GM12878 (cell line): Measurements from ENCODE around the gene TREH. TPM values are rescaled to one million over a fixed set of nuclear protein-coding genes. Genes with fewer than 3 reads are reported as not detected.

Experiments
- ATAC-seq: fragments of 200-7000 bp; cut with Tn5 transposase; 3 replicates; pipeline ENCODE4 v1.9.1; 2020; ENCODE audit warnings: mild to moderate bottlenecking, moderate library complexity
- Bru-seq: library from RNA; stranded (reverse); fragments of 400-500 nt; gene quantifications from one replicate; lab custom pipeline; 2021; lab: Mats Ljungman, UMichigan
- BruChase-seq, 2 experiments: library from RNA; stranded (reverse); fragments of 400-500 nt; gene quantifications; one replicate each; lab custom pipeline; 2021; lab: Mats Ljungman, UMichigan
- BruUV-seq: library from RNA; stranded (reverse); fragments of 400-500 nt; replicated peaks from 2 replicates; lab custom pipeline; 2021; lab: Mats Ljungman, UMichigan
- CTCF ChIA-PET: fragments of 300-600 bp; sonication (Branson Sonifier 250); formaldehyde crosslinking; extraction: SDS; loops from one replicate; lab custom pipeline; 2021; ENCODE audit warnings: inconsistent platforms; lab: Yijun Ruan, JAX
- POLR2A ChIA-PET: fragments of 350-600 bp; formaldehyde crosslinking; extraction: SDS; loops from one replicate; lab custom pipeline; 2021; ENCODE audit warnings: inconsistent platforms; lab: Charles Lee
- RAD21 ChIA-PET: fragments of 300-600 bp; sonication (Branson Sonifier 250); formaldehyde crosslinking; loops from one replicate; lab custom pipeline; 2023; ENCODE audit warnings: antibody characterized with exemption; ENCODE audit not compliant: unreplicated experiment; lab: Charles Lee
- SMC1A ChIA-PET: fragments of 300-600 bp; sonication (Branson Sonifier 250); formaldehyde crosslinking; loops from one replicate; lab custom pipeline; 2023; ENCODE audit not compliant: unreplicated experiment, uncharacterized antibody; lab: Charles Lee
- DNase-seq: peaks from one replicate; pipeline ENCODE4 v3.0.0-alpha.2; 2011; ENCODE audit warnings: low read depth, low spot score
- FAIRE-seq: peaks from 3 replicates; lab custom pipeline; 2011; peaks lifted over from hg19 to GRCh38; lab: Jason Lieb, UNC
- H2AFZ ChIP-seq: 2 replicates; pipeline ENCODE4 v1.6.0; 2011; ENCODE audit warnings: low read depth, low read length, control low read depth; ENCODE audit not compliant: control insufficient read depth
- H3K27ac ChIP-seq: 2 replicates; pipeline ENCODE4 v1.5.1; 2011; ENCODE audit warnings: control low read depth; ENCODE audit not compliant: control insufficient read depth, insufficient read depth
- H3K27me3 ChIP-seq, 2 experiments: replicated peaks in 1 of 2; 2 replicates each; pipeline versions ENCODE4 v1.6.0 to v1.6.1; 2011; ENCODE audit warnings: low read length in 1 of 2; ENCODE audit not compliant: control insufficient read depth in 2 of 2, insufficient read depth in 2 of 2
- H3K36me3 ChIP-seq, 2 experiments: 2 replicates each; pipeline ENCODE4 v1.5.1; 2011; ENCODE audit warnings: low read length in 1 of 2; ENCODE audit not compliant: control insufficient read depth in 2 of 2, insufficient read depth in 2 of 2
- H3K4me1 ChIP-seq: 2 replicates; pipeline ENCODE4 v1.6.1; 2011; ENCODE audit warnings: mild to moderate bottlenecking, low read length, moderate library complexity, mixed read lengths; ENCODE audit not compliant: control insufficient read depth, insufficient read depth
- H3K4me2 ChIP-seq: 2 replicates; pipeline ENCODE4 v1.6.0; 2011; ENCODE audit warnings: control low read depth; ENCODE audit not compliant: control insufficient read depth, insufficient read depth
- H3K4me3 ChIP-seq: fragments of 200-600 bp; sonication (generic); 2 replicates; pipeline ENCODE4 v1.5.1; 2016
- H3K79me2 ChIP-seq: 2 replicates; pipeline ENCODE4 v1.6.0; 2011; ENCODE audit warnings: low read length; ENCODE audit not compliant: control insufficient read depth, insufficient read depth
- H3K9ac ChIP-seq: 2 replicates; pipeline ENCODE4 v1.8.0; 2011; ENCODE audit warnings: low read length, control low read depth, mixed read lengths; ENCODE audit not compliant: control insufficient read depth, insufficient read depth
- H3K9me3 ChIP-seq: replicated peaks from 3 replicates; pipeline ENCODE4 v1.5.1; 2011; ENCODE audit warnings: mild to moderate bottlenecking, low read length; ENCODE audit not compliant: control insufficient read depth, insufficient read depth
- H4K20me1 ChIP-seq: 2 replicates; pipeline ENCODE4 v1.6.0; 2011; ENCODE audit not compliant: control insufficient read depth, insufficient read depth
- BRCA1 ChIP-seq: IDR thresholded peaks from 2 replicates; pipeline ENCODE4 v1.6.1; 2011; ENCODE audit warnings: low read depth, low read length, improper control_type of control experiment
- CBX5 ChIP-seq: sonication (generic); IDR thresholded peaks from 2 replicates; pipeline ENCODE4 v1.6.1; 2016; ENCODE audit warnings: low read depth, moderate library complexity, mild to moderate bottlenecking, inconsistent platforms
- ETV6 ChIP-seq, 2 experiments: fragments of 450-650 bp in 1 of 2; IDR thresholded peaks in 1 of 2; conservative IDR thresholded peaks in 1 of 2; 2 replicates each; pipeline ENCODE4 v1.6.1; 2014; ENCODE audit warnings: antibody characterized with exemption in 1 of 2, borderline replicate concordance in 1 of 2, low read depth in 1 of 2, mild to moderate bottlenecking in 1 of 2, moderate library complexity in 1 of 2
- HDGF ChIP-seq: fragments of 450-650 bp; IDR thresholded peaks from 2 replicates; pipeline ENCODE4 v1.6.1; 2016; ENCODE audit warnings: antibody characterized with exemption
- IKZF1 ChIP-seq: fragments of 450-650 bp; conservative IDR thresholded peaks from 2 replicates; pipeline ENCODE4 v1.6.1; 2017; ENCODE audit warnings: antibody characterized with exemption, mild to moderate bottlenecking
- IRF4 ChIP-seq: IDR thresholded peaks from 2 replicates; pipeline ENCODE4 v1.6.1; 2011; ENCODE audit warnings: low read depth, low read length
- MXI1 ChIP-seq: fragments of 150-350 bp; IDR thresholded peaks from 2 replicates; pipeline ENCODE4 v1.6.1; 2011; ENCODE audit warnings: low read depth, mild to moderate bottlenecking, inconsistent platforms, low read length, improper control_type of control experiment
- SIN3A ChIP-seq: IDR thresholded peaks from 2 replicates; pipeline ENCODE4 v1.6.1; 2012; ENCODE audit warnings: low read depth, low read length, improper control_type of control experiment
- ZNF24 ChIP-seq: fragments of 450-650 bp; IDR thresholded peaks from 2 replicates; pipeline ENCODE4 v1.6.1; 2017; ENCODE audit warnings: antibody characterized with exemption, mild to moderate bottlenecking
- WGBS: methylation state at CpG from one replicate; pipeline ENCODE4 v1.1.6; 2016; ENCODE audit warnings: low lambda C conversion rate; ENCODE audit not compliant: insufficient replicate concordance, insufficient coverage; ENCODE audit errors: missing lambda C conversion rate; 5-methylcytosine and 5-hydroxymethylcytosine counted together
- in situ Hi-C: fragments of 300-500 bp; cut with MboI; formaldehyde crosslinking; loops from 9 replicates; pipeline ENCODE4 v1.14.3; 2018; ENCODE audit warnings: mixed read lengths
- intact Hi-C: fragments of 100-400 bp; cut with micrococcal nuclease; formaldehyde crosslinking; loops from one replicate; pipeline ENCODE4 v1.14.2; 2022; ENCODE audit not compliant: unreplicated experiment
- long read RNA-seq, 2 experiments: library from polyadenylated mRNA; unstranded; transcript quantifications; one replicate each; pipeline ENCODE4 v2.0.0, GENCODE V29; 2019 to 2020
- polyA minus RNA-seq, 3 experiments: library from RNA; depleted of rRNA, polyadenylated mRNA; stranded (reverse); fragments of >200 nt; gene quantifications; 2 replicates each; pipeline ENCODE4 v1.2.3, GENCODE V29; 2011
- polyA plus RNA-seq, 11 experiments: library from polyadenylated mRNA; depleted of rRNA in 4 of 11; unstranded in 6 of 11; stranded (reverse) in 5 of 11; fragments of >200 nt; fragmentation: Nextera tagmentation in 4 of 11; fragmentation: Illumina TruSeq in 1 of 11; extraction: Ambion mirVana in 4 of 11; extraction: Trizol in 1 of 11; gene quantifications; 1 replicate in 1 of 11; 2 replicates in 10 of 11; pipeline versions ENCODE4 v1.2.1 to v1.2.3, GENCODE V29; 2011 to 2016; ENCODE audit warnings: inconsistent platforms in 2 of 11, missing spikeins in 2 of 11, low read depth in 1 of 11
- total RNA-seq, 4 experiments: library from RNA; depleted of rRNA in 3 of 4; stranded (reverse); fragments of >200 nt in 3 of 4; fragmentation: Illumina TruSeq in 1 of 4; extraction: Trizol in 1 of 4; gene quantifications; 2 replicates each; pipeline versions ENCODE4 v1.2.1 to v1.2.3, GENCODE V29; 2013 to 2021
- TF ChIP-seq, protein P1 (sequence below): IDR thresholded peaks from 2 replicates; pipeline ENCODE4 v1.6.1; 2012; ENCODE audit warnings: low read depth, low read length, improper control_type of control experiment
- TF ChIP-seq, protein P2 (sequence below): fragments of 450-650 bp; IDR thresholded peaks from 2 replicates; pipeline ENCODE4 v1.6.1; 2016; ENCODE audit warnings: mild to moderate bottlenecking
- TF ChIP-seq, protein P3 (sequence below): fragments of 150-350 bp; IDR thresholded peaks from 2 replicates; pipeline ENCODE4 v1.6.1; 2014; ENCODE audit warnings: mild to moderate bottlenecking, low read depth, low read length

Gene TREH, protein sequence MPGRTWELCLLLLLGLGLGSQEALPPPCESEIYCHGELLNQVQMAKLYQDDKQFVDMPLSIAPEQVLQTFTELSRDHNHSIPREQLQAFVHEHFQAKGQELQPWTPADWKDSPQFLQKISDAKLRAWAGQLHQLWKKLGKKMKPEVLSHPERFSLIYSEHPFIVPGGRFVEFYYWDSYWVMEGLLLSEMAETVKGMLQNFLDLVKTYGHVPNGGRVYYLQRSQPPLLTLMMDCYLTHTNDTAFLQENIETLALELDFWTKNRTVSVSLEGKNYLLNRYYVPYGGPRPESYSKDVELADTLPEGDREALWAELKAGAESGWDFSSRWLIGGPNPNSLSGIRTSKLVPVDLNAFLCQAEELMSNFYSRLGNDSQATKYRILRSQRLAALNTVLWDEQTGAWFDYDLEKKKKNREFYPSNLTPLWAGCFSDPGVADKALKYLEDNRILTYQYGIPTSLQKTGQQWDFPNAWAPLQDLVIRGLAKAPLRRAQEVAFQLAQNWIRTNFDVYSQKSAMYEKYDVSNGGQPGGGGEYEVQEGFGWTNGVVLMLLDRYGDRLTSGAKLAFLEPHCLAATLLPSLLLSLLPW
- not detected in 2 replicates for total RNA-seq (2013; cell fraction: nucleolus; rRNA removed)
- total RNA-seq (2014; rRNA removed): not detected in 2 replicates
- total RNA-seq (2014; rRNA removed; fragmentation: Illumina TruSeq; extraction: Trizol): not detected in 2 replicates
- not detected in 2 replicates for total RNA-seq (2021)
- polyA plus RNA-seq (2011; ENCODE audit: low read depth): not detected
- not detected in 2 replicates for polyA plus RNA-seq (2011; rRNA removed)
- polyA plus RNA-seq (2011; cell fraction: cytosol; rRNA removed): not detected in 2 replicates
- not detected in 2 replicates for polyA plus RNA-seq (2011; cell fraction: nucleus; rRNA removed)
- polyA plus RNA-seq (2012): not detected in 2 replicates
- not detected in 2 replicates for polyA plus RNA-seq (2014; fragmentation: Illumina TruSeq; extraction: Trizol)
- not detected for polyA plus RNA-seq (2014; fragmentation: Nextera tagmentation; extraction: Ambion mirVana)
- not detected in 2 replicates for polyA plus RNA-seq (2014; rRNA removed)
- not detected for polyA plus RNA-seq (2016; fragmentation: Nextera tagmentation; extraction: Ambion mirVana)
- polyA minus RNA-seq (2011; rRNA and poly(A)+ RNA removed): not detected in 2 replicates
- not detected in 2 replicates for polyA minus RNA-seq (2011; cell fraction: cytosol; rRNA and poly(A)+ RNA removed)
- not detected in 2 replicates for polyA minus RNA-seq (2011; cell fraction: nucleus; rRNA and poly(A)+ RNA removed)
- not detected for Bru-seq, nascent RNA
- percentile 8 among the genes with signal in this experiment for BruChase-seq, experiment 1, labeled RNA remaining after a 6-hour chase
- BruChase-seq, experiment 2, labeled RNA remaining after a 2-hour chase: not detected
- long read RNA-seq, experiment 1: 0 reads
- long read RNA-seq, experiment 2: 0 reads

DNA sequence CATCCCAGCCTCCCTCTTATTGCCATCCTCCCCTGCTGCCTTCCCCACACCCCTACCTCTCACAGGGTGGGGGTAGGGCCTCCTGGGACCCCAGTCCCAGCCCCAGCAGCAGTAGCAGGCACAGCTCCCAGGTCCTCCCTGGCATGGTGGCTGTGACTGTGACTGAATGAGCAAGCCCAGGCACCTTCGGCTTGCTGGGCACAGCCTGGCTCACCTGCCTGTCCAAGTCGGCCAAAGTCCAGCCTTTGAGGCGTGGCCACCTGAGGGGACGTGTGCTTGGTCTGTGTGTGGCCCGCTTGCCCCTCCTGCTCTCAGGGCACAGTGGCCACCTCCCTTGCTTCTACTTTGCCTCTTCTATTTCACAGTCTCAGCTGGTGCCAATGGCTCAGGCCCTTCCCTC, at the start of gene TREH:
Gene TREH (minus strand): TSS at position 168 of the 400 bp plus-strand sequence. CDS start 23 bp downstream, at position 145.
- in situ Hi-C loops: no loop called here
- ATAC-seq (no peak), FAIRE-seq (no peak), DNase-seq (no peak)
- CTCF ChIA-PET: no interaction called here
- Histone ChIP-seq H4K20me1 (no peaks in the 10 kb centered on the region), H3K36me3 (no peaks in the 10 kb centered on the region), H3K9me3 (no peaks in the 10 kb centered on the region; the same call in 2 of the 3 replicates), H3K27ac (no peak within 1 kb of the TSS), H3K4me1 (no peaks in the 10 kb centered on the region), H3K4me2 (no peak within 1 kb of the TSS), H3K27me3 (0 out of 4 replicates have a peak, but pooled peaks cover 0 to 1% of the 10 kb centered on the region in 2 experiments), H2AFZ (no peak within 1 kb of the TSS), H3K9ac (no peak within 1 kb of the TSS), H3K79me2 (no peaks in the 10 kb centered on the region), H3K4me3 (no peak within 1 kb of the TSS)
- RAD21 ChIA-PET: no interaction called here
- intact Hi-C loops: no loop called here
- no TSS peak for BruUV-seq
- 22% methylated on average over 5 of the region's 5 CpGs for WGBS
- POLR2A ChIA-PET: interaction anchor here (0.6 kb wide), 1 partner anchor 53 kb away, joined by 3 read pairs; no protein-coding TSS in a partner anchor
- SMC1A ChIA-PET: interaction anchor here (0.7 to 0.8 kb wide), 2 partner anchors 9 to 476 kb away, joined by 3 to 4 read pairs; no protein-coding TSS in a partner anchor
- no peak for TF ChIP-seq ETV6 (conservative IDR thresholded peaks at IDR 0.05 in 1 of 2, IDR thresholded peaks at IDR 0.05 in 1 of 2; ENCODE audit: borderline replicate concordance in 1 of 2, low read depth in 1 of 2)
- TF ChIP-seq, protein P1, sequence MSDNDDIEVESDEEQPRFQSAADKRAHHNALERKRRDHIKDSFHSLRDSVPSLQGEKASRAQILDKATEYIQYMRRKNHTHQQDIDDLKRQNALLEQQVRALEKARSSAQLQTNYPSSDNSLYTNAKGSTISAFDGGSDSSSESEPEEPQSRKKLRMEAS: no peak
- TF ChIP-seq ZNF24: no peak
- no peak for TF ChIP-seq IKZF1
- TF ChIP-seq CBX5: no peak
- no peak for TF ChIP-seq SIN3A
- TF ChIP-seq BRCA1: no peak
- TF ChIP-seq, protein P2, sequence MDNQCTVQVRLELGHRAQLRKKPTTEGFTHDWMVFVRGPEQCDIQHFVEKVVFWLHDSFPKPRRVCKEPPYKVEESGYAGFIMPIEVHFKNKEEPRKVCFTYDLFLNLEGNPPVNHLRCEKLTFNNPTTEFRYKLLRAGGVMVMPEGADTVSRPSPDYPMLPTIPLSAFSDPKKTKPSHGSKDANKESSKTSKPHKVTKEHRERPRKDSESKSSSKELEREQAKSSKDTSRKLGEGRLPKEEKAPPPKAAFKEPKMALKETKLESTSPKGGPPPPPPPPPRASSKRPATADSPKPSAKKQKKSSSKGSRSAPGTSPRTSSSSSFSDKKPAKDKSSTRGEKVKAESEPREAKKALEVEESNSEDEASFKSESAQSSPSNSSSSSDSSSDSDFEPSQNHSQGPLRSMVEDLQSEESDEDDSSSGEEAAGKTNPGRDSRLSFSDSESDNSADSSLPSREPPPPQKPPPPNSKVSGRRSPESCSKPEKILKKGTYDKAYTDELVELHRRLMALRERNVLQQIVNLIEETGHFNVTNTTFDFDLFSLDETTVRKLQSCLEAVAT: no peak
- TF ChIP-seq HDGF: no peak
- TF ChIP-seq IRF4: no peak
- TF ChIP-seq MXI1: no peak
- TF ChIP-seq, protein P3, sequence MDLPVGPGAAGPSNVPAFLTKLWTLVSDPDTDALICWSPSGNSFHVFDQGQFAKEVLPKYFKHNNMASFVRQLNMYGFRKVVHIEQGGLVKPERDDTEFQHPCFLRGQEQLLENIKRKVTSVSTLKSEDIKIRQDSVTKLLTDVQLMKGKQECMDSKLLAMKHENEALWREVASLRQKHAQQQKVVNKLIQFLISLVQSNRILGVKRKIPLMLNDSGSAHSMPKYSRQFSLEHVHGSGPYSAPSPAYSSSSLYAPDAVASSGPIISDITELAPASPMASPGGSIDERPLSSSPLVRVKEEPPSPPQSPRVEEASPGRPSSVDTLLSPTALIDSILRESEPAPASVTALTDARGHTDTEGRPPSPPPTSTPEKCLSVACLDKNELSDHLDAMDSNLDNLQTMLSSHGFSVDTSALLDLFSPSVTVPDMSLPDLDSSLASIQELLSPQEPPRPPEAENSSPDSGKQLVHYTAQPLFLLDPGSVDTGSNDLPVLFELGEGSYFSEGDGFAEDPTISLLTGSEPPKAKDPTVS: no peak
